Measurements from ENCODE around the gene MCAT. TPM values are rescaled to one million over a fixed set of nuclear protein-coding genes. Genes with fewer than 3 reads are reported as not detected.

MCAT gene
- polyA plus RNA-seq, 1 of the 3 experiments (the other 2 are of a cell fraction): 12.0 TPM

- Histone ChIP-seq H3K36me3 (replicated peaks in 1 of 2; ENCODE audit: control insufficient read depth in 1 of 2, insufficient read depth in 2 of 2, low read length in 1 of 2) (no peaks in the 10 kb centered on the region), H3K4me3 (ENCODE audit: low read depth in 2 of 2, low read length in 1 of 2) (no peak overlapping the region), H3K4me1 (ENCODE audit: control insufficient read depth in 1 of 2, insufficient read depth in 2 of 2, low read depth in 1 of 2, low read length in 1 of 2) (no peaks in the 10 kb centered on the region; a peak in 1 of 4 replicates), H3F3A (replicated peaks; ENCODE audit: insufficient read depth) (no peaks in the 10 kb centered on the region), H3K9me3 (no peaks in the 10 kb centered on the region), H3K4me2 (no peak overlapping the region), H3K9me2 (no peaks in the 10 kb centered on the region), H3K79me2 (ENCODE audit: insufficient read depth) (no peaks in the 10 kb centered on the region), H4K20me1 (ENCODE audit: insufficient read depth) (no peaks in the 10 kb centered on the region), H2AFZ (ENCODE audit: low read depth) (no peak overlapping the region), H3K9ac (no peak overlapping the region), H3K27me3 (ENCODE audit: insufficient read depth) (no peaks in the 10 kb centered on the region), H3K27ac (ENCODE audit: low read depth in 2 of 2, low read length in 1 of 2) (no peak overlapping the region)
- CTCF ChIA-PET: no interaction called here
- no peak for TF ChIP-seq NRF1 (IDR thresholded peaks at IDR 0.05; ENCODE audit: low read depth, low read length)
- no peak for TF ChIP-seq RFX5 (IDR thresholded peaks at IDR 0.05; ENCODE audit: low read length)
- no peak for TF ChIP-seq RAD21 (IDR thresholded peaks at IDR 0.05; ENCODE audit: low read length)
- TF ChIP-seq YY1 (IDR thresholded peaks at IDR 0.05; ENCODE audit: low read depth): no peak
- DNase-seq: no peak
- WGBS (ENCODE audit: low lambda C conversion rate): 96% methylated on average over 10 of the region's 16 CpGs
- POLR2A ChIA-PET: no interaction called here
Observed at GRCh38 chr22:43164636-43165035, 21.4 kb upstream of the MCAT start.

GRCh38 chr22:43163241-43163795 is 20.1 kb upstream of the MCAT start:
- no peak overlapping the region for H3K4me2 ChIP-seq
- no CpG with 5 or more reads among the region's 18 CpGs for WGBS (ENCODE audit: low lambda C conversion rate)
- CTCF ChIA-PET: no interaction called here
- H3K36me3 ChIP-seq (replicated peaks in 1 of 2; ENCODE audit: control insufficient read depth in 1 of 2, insufficient read depth in 2 of 2, low read length in 1 of 2): no peaks in the 10 kb centered on the region
- H4K20me1 ChIP-seq (ENCODE audit: insufficient read depth): no peaks in the 10 kb centered on the region
- POLR2A ChIA-PET: no interaction called here
- H3K27me3 ChIP-seq (ENCODE audit: insufficient read depth): no peaks in the 10 kb centered on the region
- no peaks in the 10 kb centered on the region for H3K9me3 ChIP-seq
- no peak overlapping the region for H2AFZ ChIP-seq (ENCODE audit: low read depth)
- peaks cover 5% of the 10 kb centered on the region; the same call in 1 of the 2 replicates for H3K79me2 ChIP-seq (ENCODE audit: insufficient read depth)
- H3K9me2 ChIP-seq: no peaks in the 10 kb centered on the region
- no peaks in the 10 kb centered on the region; a peak in 1 of 4 replicates for H3K4me1 ChIP-seq (ENCODE audit: control insufficient read depth in 1 of 2, insufficient read depth in 2 of 2, low read depth in 1 of 2, low read length in 1 of 2)
- no peak for DNase-seq
- H3K27ac ChIP-seq (ENCODE audit: low read depth in 2 of 2, low read length in 1 of 2): no peak overlapping the region
- TF ChIP-seq CHD2 (IDR thresholded peaks at IDR 0.05; ENCODE audit: low read length, partially characterized antibody): no peak
- TF ChIP-seq FOSL2 (IDR thresholded peaks at IDR 0.05; ENCODE audit: borderline replicate concordance, low read depth): no peak
- TF ChIP-seq SIN3A (IDR thresholded peaks at IDR 0.05; ENCODE audit: borderline replicate concordance, low read depth, low read length): no peak
- TF ChIP-seq USF1 (IDR thresholded peaks at IDR 0.05; ENCODE audit: borderline replicate concordance, low read depth): no peak
- no peak for TF ChIP-seq JUND (IDR thresholded peaks at IDR 0.05)
- TF ChIP-seq RXRA (IDR thresholded peaks at IDR 0.05; ENCODE audit: borderline replicate concordance, low read depth): no peak
- TF ChIP-seq MXI1 (IDR thresholded peaks at IDR 0.05; ENCODE audit: low read depth, low read length): no peak
- TF ChIP-seq NFIC (IDR thresholded peaks at IDR 0.05; ENCODE audit: borderline replicate concordance): no peak
- no peak for TF ChIP-seq GABPA (IDR thresholded peaks at IDR 0.05; ENCODE audit: low read depth)
- TF ChIP-seq MEF2A (IDR thresholded peaks at IDR 0.05; ENCODE audit: borderline replicate concordance, low read depth): no peak
- no peak for TF ChIP-seq FOXM1 (IDR thresholded peaks at IDR 0.05; ENCODE audit: low read depth)
- no peak for TF ChIP-seq EZH2phosphoT487 (IDR thresholded peaks at IDR 0.05; ENCODE audit: borderline replicate concordance, low read depth)
- TF ChIP-seq RFX5 (IDR thresholded peaks at IDR 0.05; ENCODE audit: low read length): no peak
- TF ChIP-seq TEAD4 (IDR thresholded peaks at IDR 0.05; ENCODE audit: borderline replicate concordance, insufficient read depth): no peak
- H3F3A ChIP-seq (replicated peaks; ENCODE audit: insufficient read depth): no peaks in the 10 kb centered on the region
- H3K9ac ChIP-seq: no peak overlapping the region
- no peak overlapping the region for H3K4me3 ChIP-seq (ENCODE audit: low read depth in 2 of 2, low read length in 1 of 2)

Data from SK-N-SH (cell line).